Body of pancreas (tissue), 4 donors: ENCODE data around the gene EP400. TPM values are rescaled to one million over a fixed set of nuclear protein-coding genes. Genes with fewer than 3 reads are reported as not detected.
"Not testable (repeated sequence)": the region's sequence is repeated elsewhere in the genome, so short reads cannot be mapped to it uniquely, and the experiment has no call there.

ENCODE experiments used
- ATAC-seq: fragments of 150-250 bp; one replicate; pipeline ENCODE4 v1.9.1; 2016
- DNase-seq, 4 donors: peaks; one replicate each; pipeline ENCODE4 v3.0.0-alpha.2; 2019
- H3K27ac ChIP-seq, 4 donors: fragments of 200-600 bp; sonication (generic); 1 replicate in 3 of 4; 2 replicates in 1 of 4; pipeline versions ENCODE4 v1.5.1 to v1.6.1; 2016 to 2019; ENCODE audit warnings: mild to moderate bottlenecking in 1 of 4, mixed read lengths in 1 of 4, moderate library complexity in 1 of 4
- H3K27me3 ChIP-seq, 2 donors: fragments of 200-600 bp; sonication (generic); one replicate each; pipeline ENCODE4 v1.6.0; 2016; ENCODE audit warnings: mild to moderate bottlenecking in 1 of 2
- H3K36me3 ChIP-seq, 2 donors: fragments of 200-600 bp; sonication (generic); replicated peaks in 1 of 2; 2 replicates each; pipeline ENCODE4 v1.5.1; 2016; ENCODE audit warnings: low read depth in 2 of 2; ENCODE audit not compliant: insufficient read depth in 1 of 2
- H3K4me1 ChIP-seq: fragments of 200-600 bp; sonication (generic); one replicate; pipeline ENCODE4 v1.6.0; 2016
- H3K4me3 ChIP-seq, 2 donors: fragments of 200-600 bp; sonication (generic); 1 replicate in 1 of 2; 2 replicates in 1 of 2; pipeline ENCODE4 v1.5.1; 2016 to 2019
- H3K9me3 ChIP-seq, 3 donors: fragments of 200-600 bp; sonication (generic); 1 replicate in 2 of 3; 2 replicates in 1 of 3; pipeline ENCODE4 v1.5.1; 2016
- CTCF ChIP-seq, 7 experiments: fragments of 450-650 bp in 4 of 7; fragments of 200-600 bp in 3 of 7; sonication (generic) in 3 of 7; IDR thresholded peaks; one replicate each; pipeline ENCODE4 v1.5.1; 2016 to 2019; ENCODE audit warnings: antibody characterized with exemption in 7 of 7
- POLR2A ChIP-seq, 3 donors: fragments of 450-650 bp; IDR thresholded peaks; one replicate each; pipeline ENCODE4 v1.6.1; 2016; ENCODE audit warnings: antibody characterized with exemption in 3 of 3, mild to moderate bottlenecking in 2 of 3
- WGBS, 2 donors: methylation state at CpG; one replicate each; pipeline ENCODE4 v1.1.5; 2017; 5-methylcytosine and 5-hydroxymethylcytosine counted together
- intact Hi-C: fragments of 100-400 bp; cut with DNase I; formaldehyde crosslinking; loops from one replicate; pipeline ENCODE4 v1.15.1; 2023
- total RNA-seq, 2 donors: library from RNA; depleted of rRNA; stranded (reverse); fragments of >200 nt; gene quantifications; one replicate each; pipeline ENCODE4 v1.1.0, GENCODE V29; 2016

Gene EP400
- total RNA-seq, 2 donors from 2014 or later = 20.5 to 22.4 TPM

GRCh38 chr12:132049442-132049841 is 99.7 kb downstream of the EP400 start:
- Histone ChIP-seq H3K4me3 (no peak overlapping the region), H3K36me3 (peaks cover 0 to 43% of the 10 kb centered on the region in 2 donors), H3K27ac (peak overlapping the region; percentile 44 to 64 (median 52)), H3K9me3 (no peaks in the 10 kb centered on the region), H3K27me3 (no peaks in the 10 kb centered on the region), H3K4me1 (peaks cover 19% of the 10 kb centered on the region)
- peak; percentile 41 for ATAC-seq
- intact Hi-C loops = no loop called here
- TF ChIP-seq POLR2A (IDR thresholded peaks at IDR 0.05) = no peak
- no peak for TF ChIP-seq CTCF (IDR thresholded peaks at IDR 0.05)
- DNase-seq = peak in 3 of 4 donors; percentile 29 to 44 (median 37)
- 54 to 55% methylated on average over 2 of the region's 2 CpGs for WGBS, 2 donors

GRCh38 chr12:132049876-132050275 is 100.1 kb downstream of the EP400 start:
- TF ChIP-seq POLR2A (IDR thresholded peaks at IDR 0.05) (no peak), CTCF (IDR thresholded peaks at IDR 0.05) (no peak)
- intact Hi-C loops = no loop called here
- DNase-seq = peak; percentile 39 to 76 (median 58)
- H3K4me3 ChIP-seq = no peak overlapping the region
- H3K4me1 ChIP-seq = peaks cover 19% of the 10 kb centered on the region
- peak overlapping the region; percentile 44 to 64 (median 52) for H3K27ac ChIP-seq
- no peaks in the 10 kb centered on the region for H3K27me3 ChIP-seq
- H3K9me3 ChIP-seq = no peaks in the 10 kb centered on the region
- ATAC-seq = peak; percentile 71
- 40 to 41% methylated on average over 8 to 14 of the region's 14 CpGs for WGBS, 2 donors
- peaks cover 0 to 41% of the 10 kb centered on the region in 2 donors for H3K36me3 ChIP-seq

- H3K4me1 ChIP-seq = peaks cover 19% of the 10 kb centered on the region
- ATAC-seq, H3K27ac ChIP-seq, H3K4me3 ChIP-seq, DNase-seq, intact Hi-C loops, H3K9me3 ChIP-seq, H3K27me3 ChIP-seq: not testable (repeated sequence)
- peaks cover 0 to 35% of the 10 kb centered on the region in 2 donors for H3K36me3 ChIP-seq
- peak in 3 of 7 experiments; percentile 7 to 11 (median 9) for TF ChIP-seq CTCF (IDR thresholded peaks at IDR 0.05)
- 91% methylated on average over 13 of the region's 13 CpGs for WGBS, 2 donors
Observed at GRCh38 chr12:132051718-132052117, 102.0 kb downstream of the EP400 start.

- no peak overlapping the region for H3K27ac ChIP-seq
- no peaks in the 10 kb centered on the region for H3K9me3 ChIP-seq
- intact Hi-C loops = no loop called here
- TF ChIP-seq CTCF (IDR thresholded peaks at IDR 0.05) = no peak
- TF ChIP-seq POLR2A (IDR thresholded peaks at IDR 0.05) = no peak
- ATAC-seq (no peak), DNase-seq (no peak)
- H3K4me3 ChIP-seq = no peak overlapping the region
- peaks cover 19% of the 10 kb centered on the region for H3K4me1 ChIP-seq
- 94 to 97% methylated on average over 24 to 32 of the region's 32 CpGs for WGBS, 2 donors
- no peaks in the 10 kb centered on the region for H3K27me3 ChIP-seq
- peaks cover 0 to 41% of the 10 kb centered on the region in 2 donors for H3K36me3 ChIP-seq
Observed at GRCh38 chr12:132052196-132052932, 102.6 kb downstream of the EP400 start.
